Lower leg skin (tissue), 4 donors: ENCODE results near the gene ANGPT4. TPM values are rescaled to one million over a fixed set of nuclear protein-coding genes. Genes with fewer than 3 reads are reported as not detected.
"Not testable (repeated sequence)": the region's sequence is repeated elsewhere in the genome, so short reads cannot be mapped to it uniquely, and the experiment has no call there.

Source experiments
- DNase-seq, 2 donors: peaks; one replicate each; pipeline ENCODE4 v3.0.0-alpha.2; 2019; ENCODE audit warnings: low spot score in 2 of 2
- H3K4me3 ChIP-seq: fragments of 200-600 bp; sonication (generic); 2 replicates; pipeline ENCODE4 v1.5.1; 2017; ENCODE audit warnings: mild to moderate bottlenecking, low read depth; ENCODE audit not compliant: poor library complexity, severe bottlenecking
- CTCF ChIP-seq, 3 donors: fragments of 450-650 bp; IDR thresholded peaks; one replicate each; pipeline ENCODE4 v1.5.1; 2016; ENCODE audit warnings: antibody characterized with exemption in 3 of 3, mild to moderate bottlenecking in 3 of 3, moderate library complexity in 2 of 3
- POLR2A ChIP-seq, 2 donors: fragments of 450-650 bp; IDR thresholded peaks; one replicate each; pipeline ENCODE4 v1.6.1; 2016 to 2017; ENCODE audit warnings: antibody characterized with exemption in 2 of 2, mild to moderate bottlenecking in 1 of 2, moderate library complexity in 1 of 2
- WGBS, 2 donors: methylation state at CpG; one replicate each; pipeline ENCODE4 v1.1.5; 2018; 5-methylcytosine and 5-hydroxymethylcytosine counted together
- intact Hi-C: fragments of 100-400 bp; cut with DNase I; formaldehyde crosslinking; loops from one replicate; pipeline ENCODE4 v1.15.0; 2023; ENCODE audit warnings: low total_unique reads
- total RNA-seq, 4 donors: library from RNA; depleted of rRNA; stranded (reverse); fragments of >200 nt; gene quantifications; one replicate each; pipeline ENCODE4 v1.1.0, GENCODE V29; 2016

Gene ANGPT4
- total RNA-seq, 4 donors from 2014 or later = 0.80 to 4.2 (median 1.7) TPM

GRCh38 chr20:858011-858410 lies 58.1 kb downstream of the ANGPT4 start:
- DNase-seq = no peak
- WGBS, 2 donors = 52 to 64% methylated on average over 6 of the region's 6 CpGs
- intact Hi-C loops = no loop called here
- TF ChIP-seq CTCF (IDR thresholded peaks at IDR 0.05) = no peak
- TF ChIP-seq POLR2A (IDR thresholded peaks at IDR 0.05) = no peak
- no peak overlapping the region for H3K4me3 ChIP-seq

GRCh38 chr20:856361-856775 lies 59.8 kb downstream of the ANGPT4 start:
- DNase-seq = no peak
- 24 to 42% methylated on average over 11 to 12 of the region's 12 CpGs for WGBS, 2 donors
- no peak for TF ChIP-seq CTCF (IDR thresholded peaks at IDR 0.05)
- no peak for TF ChIP-seq POLR2A (IDR thresholded peaks at IDR 0.05)
- intact Hi-C loops = no loop called here
- H3K4me3 ChIP-seq = no peak overlapping the region

- no peak for DNase-seq
- TF ChIP-seq POLR2A (IDR thresholded peaks at IDR 0.05) = no peak
- TF ChIP-seq CTCF (IDR thresholded peaks at IDR 0.05) = no peak
- 44 to 48% methylated on average over 11 of the region's 11 CpGs for WGBS, 2 donors
- intact Hi-C loops = no loop called here
- H3K4me3 ChIP-seq = no peak overlapping the region
These were observed 60.4 kb downstream of the ANGPT4 start for GRCh38 chr20:855466-856360.

GRCh38 chr20:854601-855000 lies 61.5 kb downstream of the ANGPT4 start:
- intact Hi-C loops = no loop called here
- 55 to 63% methylated on average over 6 of the region's 6 CpGs for WGBS, 2 donors
- no peak overlapping the region for H3K4me3 ChIP-seq
- DNase-seq = no peak
- TF ChIP-seq POLR2A (IDR thresholded peaks at IDR 0.05) = no peak
- TF ChIP-seq CTCF (IDR thresholded peaks at IDR 0.05) = no peak

- TF ChIP-seq POLR2A (IDR thresholded peaks at IDR 0.05) = no peak
- no peak for TF ChIP-seq CTCF (IDR thresholded peaks at IDR 0.05)
- DNase-seq = no peak
- intact Hi-C loops = no loop called here
- no peak overlapping the region for H3K4me3 ChIP-seq
- WGBS, 2 donors = 86% methylated on average over 4 of the region's 4 CpGs
These were observed 62.6 kb downstream of the ANGPT4 start for GRCh38 chr20:853406-853996.

- H3K4me3 ChIP-seq, intact Hi-C loops, DNase-seq: not testable (repeated sequence)
- 90 to 95% methylated on average over 8 of the region's 8 CpGs for WGBS, 2 donors
These were observed 67.4 kb downstream of the ANGPT4 start for GRCh38 chr20:848731-849130.
